GM12875 (cell line): ENCODE data around the gene APOA1.

ENCODE experiments used
- H3K4me3 ChIP-seq: one replicate; pipeline ENCODE4 v1.5.1; 2011; ENCODE audit warnings: low read depth, low read length, control low read depth
- TF ChIP-seq, protein P1 (sequence below): IDR thresholded peaks from 2 replicates; pipeline ENCODE4 v1.5.1; 2011; ENCODE audit warnings: low read depth, mild to moderate bottlenecking, control low read depth, inconsistent platforms, low read length, moderate library complexity, borderline replicate concordance; ENCODE audit not compliant: insufficient read depth

Gene APOA1

GRCh38 chr11:116790167-116791001 is 47.0 kb downstream of the APOA1 start:
- H3K4me3 ChIP-seq = no peak overlapping the region

GRCh38 chr11:116788975-116789374 is 48.4 kb downstream of the APOA1 start:
- TF ChIP-seq, protein P1, sequence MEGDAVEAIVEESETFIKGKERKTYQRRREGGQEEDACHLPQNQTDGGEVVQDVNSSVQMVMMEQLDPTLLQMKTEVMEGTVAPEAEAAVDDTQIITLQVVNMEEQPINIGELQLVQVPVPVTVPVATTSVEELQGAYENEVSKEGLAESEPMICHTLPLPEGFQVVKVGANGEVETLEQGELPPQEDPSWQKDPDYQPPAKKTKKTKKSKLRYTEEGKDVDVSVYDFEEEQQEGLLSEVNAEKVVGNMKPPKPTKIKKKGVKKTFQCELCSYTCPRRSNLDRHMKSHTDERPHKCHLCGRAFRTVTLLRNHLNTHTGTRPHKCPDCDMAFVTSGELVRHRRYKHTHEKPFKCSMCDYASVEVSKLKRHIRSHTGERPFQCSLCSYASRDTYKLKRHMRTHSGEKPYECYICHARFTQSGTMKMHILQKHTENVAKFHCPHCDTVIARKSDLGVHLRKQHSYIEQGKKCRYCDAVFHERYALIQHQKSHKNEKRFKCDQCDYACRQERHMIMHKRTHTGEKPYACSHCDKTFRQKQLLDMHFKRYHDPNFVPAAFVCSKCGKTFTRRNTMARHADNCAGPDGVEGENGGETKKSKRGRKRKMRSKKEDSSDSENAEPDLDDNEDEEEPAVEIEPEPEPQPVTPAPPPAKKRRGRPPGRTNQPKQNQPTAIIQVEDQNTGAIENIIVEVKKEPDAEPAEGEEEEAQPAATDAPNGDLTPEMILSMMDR = no peak
- H3K4me3 ChIP-seq = no peak overlapping the region

More at GRCh38 chr11:116790167-116791001, 47.0 kb downstream of the APOA1 start:
- TF ChIP-seq, protein P1 = no peak

DNA sequence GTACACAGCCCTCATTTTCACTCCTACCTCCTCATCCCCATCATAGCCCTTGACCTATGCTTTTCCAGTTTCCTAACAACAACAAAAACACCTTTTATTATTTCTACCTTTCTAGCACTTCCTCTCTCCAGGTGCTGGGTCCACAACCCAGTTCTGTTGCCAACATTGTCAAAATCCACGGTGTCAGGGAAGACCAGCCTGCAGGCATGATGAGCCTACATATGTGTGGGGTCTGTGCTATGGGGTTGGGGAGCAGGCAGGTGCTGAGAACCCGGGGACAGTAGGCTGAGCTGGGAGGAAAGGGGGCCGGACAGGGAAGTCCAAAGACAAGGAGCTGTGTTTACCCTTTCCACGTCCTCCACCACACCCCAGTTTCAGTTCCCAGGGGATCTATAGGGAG is 48.9 kb downstream of the APOA1 start:
- TF ChIP-seq, protein P1 = no peak
- peak overlapping the region; percentile 85 for H3K4me3 ChIP-seq

- TF ChIP-seq, protein P1 = no peak
- peak within 1 kb of the TSS; percentile 85 for H3K4me3 ChIP-seq
These were observed 49.5 kb downstream of the APOA1 start, which contains the start of gene ZPR1 for GRCh38 chr11:116787786-116788486. Gene ZPR1, minus strand, starts transcription at chr11:116788023. Its CDS starts 33 bp downstream, at chr11:116787990.

- H3K4me3 ChIP-seq = peak overlapping the region; percentile 85
These were observed 50.0 kb downstream of the APOA1 start for GRCh38 chr11:116787436-116787785.

GRCh38 chr11:116786966-116787365 is 50.5 kb downstream of the APOA1 start:
- TF ChIP-seq, protein P1 = no peak
- H3K4me3 ChIP-seq = peak overlapping the region; percentile 85

More at GRCh38 chr11:116787436-116787785, 50.0 kb downstream of the APOA1 start:
- TF ChIP-seq, protein P1 = no peak
